Caco-2 (cell line): Measurements from ENCODE around the gene LDLRAD4. TPM values are rescaled to one million over a fixed set of nuclear protein-coding genes. Genes with fewer than 3 reads are reported as not detected.

ENCODE experiments used
- BruUV-seq: library from RNA; stranded (reverse); fragments of 400-500 nt; replicated peaks from 2 replicates; lab custom pipeline; 2021; lab: Mats Ljungman, UMichigan
- CTCF ChIA-PET: fragments of 300-600 bp; sonication (Branson Sonifier 250); formaldehyde crosslinking; loops from one replicate; lab custom pipeline; 2022; ENCODE audit warnings: antibody characterized with exemption; lab: Charles Lee
- POLR2A ChIA-PET: fragments of 300-600 bp; sonication (Branson Sonifier 250); formaldehyde crosslinking; loops from one replicate; lab custom pipeline; 2022; ENCODE audit warnings: antibody characterized with exemption; lab: Charles Lee
- DNase-seq, 2 experiments: peaks; one replicate each; pipeline versions ENCODE4 v3.0.0 to v3.0.0-alpha.2; 2020 to 2022
- H3K27me3 ChIP-seq: replicated peaks from 2 replicates; pipeline ENCODE4 v1.6.0; 2011; ENCODE audit warnings: low read length; ENCODE audit not compliant: control insufficient read depth, insufficient read depth
- H3K36me3 ChIP-seq: 2 replicates; pipeline ENCODE4 v1.5.1; 2011; ENCODE audit warnings: low read length; ENCODE audit not compliant: control insufficient read depth, insufficient read depth
- H3K4me1 ChIP-seq: fragments of 250-450 bp; sonication (Bioruptor Pico); 2 replicates; pipeline ENCODE4 v1.5.1; 2020; ENCODE audit warnings: mild to moderate bottlenecking
- H3K4me3 ChIP-seq: 2 replicates; pipeline ENCODE4 v1.5.1; 2011; ENCODE audit warnings: low read depth, mild to moderate bottlenecking, control low read depth, low read length
- H3K9me3 ChIP-seq: fragments of 250-450 bp; sonication (Bioruptor Pico); 2 replicates; pipeline ENCODE4 v1.5.1; 2020; ENCODE audit warnings: mild to moderate bottlenecking, moderate library complexity
- H3K27ac Mint-ChIP-seq: one replicate; pipeline ENCODE4 v1.8.0; 2022; ENCODE audit warnings: mixed read lengths; ENCODE audit not compliant: unreplicated experiment
- H3K27me3 Mint-ChIP-seq: one replicate; pipeline ENCODE4 v1.8.0; 2022; ENCODE audit warnings: mixed read lengths; ENCODE audit not compliant: insufficient read depth, unreplicated experiment
- H3K36me3 Mint-ChIP-seq: one replicate; pipeline ENCODE4 v1.8.0; 2022; ENCODE audit warnings: mild to moderate bottlenecking, mixed read lengths; ENCODE audit not compliant: insufficient read depth, unreplicated experiment
- H3K4me1 Mint-ChIP-seq: one replicate; pipeline ENCODE4 v1.8.0; 2022; ENCODE audit warnings: low read depth, mixed read lengths; ENCODE audit not compliant: unreplicated experiment
- H3K4me3 Mint-ChIP-seq: one replicate; pipeline ENCODE4 v1.8.0; 2022; ENCODE audit warnings: mild to moderate bottlenecking, moderate library complexity, mixed read lengths; ENCODE audit not compliant: unreplicated experiment
- H3K9me3 Mint-ChIP-seq: one replicate; pipeline ENCODE4 v1.8.0; 2022; ENCODE audit warnings: mixed read lengths; ENCODE audit not compliant: unreplicated experiment
- intact Hi-C: fragments of 100-400 bp; cut with micrococcal nuclease; formaldehyde crosslinking; loops from one replicate; pipeline ENCODE4 v1.10.0; 2022; ENCODE audit not compliant: unreplicated experiment
- total RNA-seq: library from RNA; stranded (reverse); gene quantifications from 2 replicates; pipeline ENCODE4 v1.2.3, GENCODE V29; 2022
- TF ChIP-seq, protein P1 (sequence below), 2 experiments: fragments of 200-600 bp in 1 of 2; IDR thresholded peaks; 1 replicate in 1 of 2; 2 replicates in 1 of 2; pipeline versions ENCODE4 v1.5.1 to v1.8.0; 2011 to 2022; ENCODE audit warnings: antibody characterized with exemption in 1 of 2, control low read depth in 1 of 2, inconsistent platforms in 1 of 2, low read depth in 1 of 2, low read length in 1 of 2, mild to moderate bottlenecking in 1 of 2, moderate library complexity in 1 of 2; ENCODE audit not compliant: insufficient read depth in 1 of 2, severe bottlenecking in 1 of 2, unreplicated experiment in 1 of 2

The LDLRAD4 gene
- total RNA-seq, 1 experiment from 2014 or later, result 1.2 TPM

DNA sequence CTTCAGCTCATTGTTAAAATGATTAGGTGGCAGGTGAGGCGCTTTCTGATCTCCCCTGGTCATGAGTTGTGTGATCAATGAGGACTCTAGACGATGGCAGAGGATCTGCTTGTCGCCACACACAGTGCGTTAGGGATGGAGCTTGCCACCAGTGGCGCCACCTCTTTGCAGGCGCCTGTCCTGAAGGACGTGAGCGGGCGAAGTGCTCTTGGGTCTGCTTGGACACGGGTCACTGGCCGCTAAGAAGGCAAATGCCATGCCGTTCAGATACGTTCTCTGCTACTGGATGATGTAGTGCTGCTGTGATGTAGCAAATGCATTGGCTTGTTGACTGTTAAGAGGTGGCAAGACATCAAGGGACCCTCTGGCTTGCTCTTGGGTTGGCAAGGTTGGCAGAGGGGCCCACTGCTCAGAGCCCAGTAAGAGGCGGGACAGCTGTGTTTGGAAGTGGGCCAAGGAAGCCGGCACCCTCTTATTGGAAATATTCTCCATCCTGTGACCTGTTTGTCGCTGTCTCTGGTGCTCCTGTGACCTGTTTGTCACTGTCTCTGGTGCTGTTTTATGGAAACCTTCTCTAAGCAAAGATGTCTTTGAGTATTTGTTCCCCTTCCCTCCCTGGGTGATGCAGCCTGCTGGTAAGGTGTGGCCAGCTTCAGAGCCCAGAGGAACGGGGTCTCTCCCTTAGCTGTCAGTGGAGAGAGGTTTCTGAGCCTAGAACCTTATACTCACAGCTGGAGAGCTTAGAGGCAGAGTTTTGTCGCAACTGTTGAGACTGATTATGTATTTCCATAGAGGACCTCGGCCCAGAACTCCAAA lies 14.6 kb downstream of the LDLRAD4 start:
- H3K27me3 ChIP-seq, result no peaks in the 10 kb centered on the region; the same call in 1 of the 2 replicates
- H3K4me1 Mint-ChIP-seq, result no peaks in the 10 kb centered on the region
- H3K36me3 ChIP-seq, result no peaks in the 10 kb centered on the region
- no peak overlapping the region for H3K4me3 Mint-ChIP-seq
- intact Hi-C loops, result no loop called here
- H3K4me3 ChIP-seq, result no peak overlapping the region
- H3K36me3 Mint-ChIP-seq, result peaks cover 4% of the 10 kb centered on the region
- H3K4me1 ChIP-seq, result no peaks in the 10 kb centered on the region
- no peaks in the 10 kb centered on the region for H3K9me3 Mint-ChIP-seq
- DNase-seq, result no peak
- no peaks in the 10 kb centered on the region for H3K9me3 ChIP-seq
- TF ChIP-seq, protein P1, sequence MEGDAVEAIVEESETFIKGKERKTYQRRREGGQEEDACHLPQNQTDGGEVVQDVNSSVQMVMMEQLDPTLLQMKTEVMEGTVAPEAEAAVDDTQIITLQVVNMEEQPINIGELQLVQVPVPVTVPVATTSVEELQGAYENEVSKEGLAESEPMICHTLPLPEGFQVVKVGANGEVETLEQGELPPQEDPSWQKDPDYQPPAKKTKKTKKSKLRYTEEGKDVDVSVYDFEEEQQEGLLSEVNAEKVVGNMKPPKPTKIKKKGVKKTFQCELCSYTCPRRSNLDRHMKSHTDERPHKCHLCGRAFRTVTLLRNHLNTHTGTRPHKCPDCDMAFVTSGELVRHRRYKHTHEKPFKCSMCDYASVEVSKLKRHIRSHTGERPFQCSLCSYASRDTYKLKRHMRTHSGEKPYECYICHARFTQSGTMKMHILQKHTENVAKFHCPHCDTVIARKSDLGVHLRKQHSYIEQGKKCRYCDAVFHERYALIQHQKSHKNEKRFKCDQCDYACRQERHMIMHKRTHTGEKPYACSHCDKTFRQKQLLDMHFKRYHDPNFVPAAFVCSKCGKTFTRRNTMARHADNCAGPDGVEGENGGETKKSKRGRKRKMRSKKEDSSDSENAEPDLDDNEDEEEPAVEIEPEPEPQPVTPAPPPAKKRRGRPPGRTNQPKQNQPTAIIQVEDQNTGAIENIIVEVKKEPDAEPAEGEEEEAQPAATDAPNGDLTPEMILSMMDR (IDR thresholded peaks at IDR 0.05; ENCODE audit: insufficient read depth in 1 of 2, low read depth in 1 of 2, low read length in 1 of 2, severe bottlenecking in 1 of 2, unreplicated experiment in 1 of 2), result no peak
- BruUV-seq, result no TSS peak
- ChIA-PET POLR2A (no interaction called here), CTCF (no interaction called here)
- H3K27ac Mint-ChIP-seq, result no peak overlapping the region
- H3K27me3 Mint-ChIP-seq, result peaks cover 16% of the 10 kb centered on the region

DNA sequence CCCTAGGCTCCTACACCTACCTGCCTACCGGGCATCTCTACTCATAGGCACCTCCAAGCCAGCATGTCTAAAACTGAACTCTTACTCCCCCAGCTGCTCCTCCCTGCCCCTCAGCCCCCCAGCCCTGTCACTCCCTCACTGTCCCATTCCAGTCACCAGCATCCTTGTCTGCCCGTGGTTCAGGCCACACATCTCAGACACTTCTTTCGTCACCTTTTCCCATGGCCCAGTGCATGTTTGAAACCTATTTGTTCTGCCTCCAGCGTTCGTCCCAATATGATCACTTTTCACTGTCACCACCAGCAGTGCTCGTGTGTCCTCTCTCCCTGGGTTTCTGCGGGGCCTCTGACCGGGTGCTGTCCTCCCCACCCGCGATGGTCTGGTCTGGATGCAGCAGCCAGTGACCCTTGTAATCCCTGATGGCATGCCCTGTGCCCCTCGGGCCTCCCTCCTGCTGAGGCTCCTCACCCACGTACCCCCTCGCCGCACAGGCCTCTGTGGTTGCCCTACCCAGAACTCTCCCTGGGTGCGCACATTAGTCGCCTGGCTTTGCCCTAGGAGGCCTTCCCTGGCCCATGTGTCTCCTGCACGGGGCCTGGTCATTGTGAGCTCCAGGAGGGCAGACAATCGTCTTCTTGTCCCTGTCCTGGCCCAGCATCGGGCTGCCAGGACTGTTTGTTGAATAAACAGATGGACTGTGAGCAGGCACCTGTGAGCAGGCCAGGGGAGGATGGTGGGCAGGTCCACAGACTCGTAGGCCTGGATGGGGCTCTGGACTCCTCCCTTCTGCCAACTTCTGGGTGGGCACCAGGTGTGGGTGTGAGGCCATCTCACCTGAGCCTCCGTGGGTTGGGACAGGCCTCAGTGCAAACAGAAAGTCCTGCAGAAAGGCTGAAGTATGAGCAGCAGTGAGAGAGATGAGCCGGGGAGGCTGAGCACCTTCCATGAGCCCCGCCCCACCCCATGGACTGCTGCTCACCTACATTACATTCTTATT lies 15.5 kb downstream of the LDLRAD4 start:
- peaks cover 16% of the 10 kb centered on the region for H3K27me3 Mint-ChIP-seq
- peaks cover 4% of the 10 kb centered on the region for H3K36me3 Mint-ChIP-seq
- Histone ChIP-seq H3K4me3 (no peak overlapping the region), H3K9me3 (no peaks in the 10 kb centered on the region), H3K36me3 (no peaks in the 10 kb centered on the region), H3K27me3 (no peaks in the 10 kb centered on the region; the same call in 1 of the 2 replicates), H3K4me1 (no peaks in the 10 kb centered on the region)
- ChIA-PET CTCF (no interaction called here), POLR2A (no interaction called here)
- no peaks in the 10 kb centered on the region for H3K4me1 Mint-ChIP-seq
- TF ChIP-seq, protein P1 (IDR thresholded peaks at IDR 0.05; ENCODE audit: insufficient read depth in 1 of 2, low read depth in 1 of 2, low read length in 1 of 2, severe bottlenecking in 1 of 2, unreplicated experiment in 1 of 2), result no peak
- no peak for DNase-seq
- intact Hi-C loops, result no loop called here
- H3K27ac Mint-ChIP-seq, result no peak overlapping the region
- no TSS peak for BruUV-seq
- no peak overlapping the region for H3K4me3 Mint-ChIP-seq
- no peaks in the 10 kb centered on the region for H3K9me3 Mint-ChIP-seq

DNA sequence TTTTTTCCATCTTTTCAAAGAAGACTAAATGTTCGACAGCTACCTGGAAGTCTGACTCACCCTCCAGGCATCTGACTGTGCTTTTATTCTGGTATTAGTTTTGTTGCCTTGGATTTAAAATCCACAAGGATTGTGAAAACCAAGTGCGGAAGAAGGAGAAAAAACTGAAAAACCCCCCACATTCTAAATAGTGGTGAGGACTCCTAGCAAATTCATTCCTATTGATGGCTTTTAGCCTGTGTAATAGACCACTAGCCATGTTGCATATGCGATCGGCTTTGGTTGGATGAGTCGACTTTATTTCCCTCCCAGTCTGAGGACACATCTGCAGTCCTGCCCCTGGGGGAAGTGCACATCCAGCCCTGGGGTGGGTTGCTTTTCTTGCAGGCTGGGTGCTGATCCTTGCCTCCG lies 16.9 kb downstream of the LDLRAD4 start:
- no peak for DNase-seq
- Mint-ChIP-seq H3K27me3 (peaks cover 16% of the 10 kb centered on the region), H3K4me1 (no peaks in the 10 kb centered on the region), H3K9me3 (no peaks in the 10 kb centered on the region), H3K4me3 (no peak overlapping the region), H3K36me3 (peaks cover 4% of the 10 kb centered on the region), H3K27ac (no peak overlapping the region)
- TF ChIP-seq, protein P1 (IDR thresholded peaks at IDR 0.05; ENCODE audit: insufficient read depth in 1 of 2, low read depth in 1 of 2, low read length in 1 of 2, severe bottlenecking in 1 of 2, unreplicated experiment in 1 of 2), result no peak
- no peaks in the 10 kb centered on the region for H3K9me3 ChIP-seq
- no peak overlapping the region for H3K4me3 ChIP-seq
- no peaks in the 10 kb centered on the region for H3K4me1 ChIP-seq
- no peaks in the 10 kb centered on the region for H3K36me3 ChIP-seq
- intact Hi-C loops, result no loop called here
- no TSS peak for BruUV-seq
- H3K27me3 ChIP-seq, result no peaks in the 10 kb centered on the region; the same call in 1 of the 2 replicates
- ChIA-PET POLR2A (no interaction called here), CTCF (no interaction called here)
